Activated naive CD4-positive, alpha-beta T cell treated with anti-CD3 and anti-CD28 coated beads, Interleukin-2, amount 50 U/mL, for 16 hours (primary cell): ENCODE measurements around the gene PALMD.

Experiments
- DNase-seq: peaks from one replicate; pipeline ENCODE4 v3.0.0-alpha.2; 2020

Gene PALMD

GRCh38 chr1:99635664-99636063 lies 10.2 kb upstream of the PALMD start:
- DNase-seq: no peak

DNA sequence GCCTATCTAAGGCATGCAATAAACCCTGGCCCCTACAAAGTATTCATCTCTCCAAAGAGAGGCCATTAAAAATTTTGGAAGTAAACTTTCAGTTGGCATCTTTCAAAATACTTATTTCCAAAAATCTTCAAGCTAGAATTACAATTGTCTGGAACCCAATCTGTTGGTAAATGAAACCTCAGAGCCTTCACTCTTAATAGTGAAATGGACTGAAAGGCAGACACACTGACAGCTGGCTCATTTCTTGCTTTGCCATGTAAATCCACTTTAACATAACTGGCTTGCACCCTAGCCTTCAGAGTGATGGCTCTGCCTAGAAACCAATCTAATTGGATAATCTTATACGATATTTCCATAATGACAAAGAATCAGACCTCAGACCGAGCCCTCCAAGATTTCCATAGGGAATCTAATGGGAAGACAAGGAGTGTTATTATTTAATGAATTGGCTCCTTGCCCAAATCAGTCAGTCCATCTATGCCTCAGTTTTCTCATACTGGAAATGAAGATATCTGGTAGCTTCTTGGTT lies 9.2 kb upstream of the PALMD start:
- DNase-seq: no peak

- DNase-seq: no peak
Measured at GRCh38 chr1:99638853-99639252, 7.1 kb upstream of the PALMD start.

DNA sequence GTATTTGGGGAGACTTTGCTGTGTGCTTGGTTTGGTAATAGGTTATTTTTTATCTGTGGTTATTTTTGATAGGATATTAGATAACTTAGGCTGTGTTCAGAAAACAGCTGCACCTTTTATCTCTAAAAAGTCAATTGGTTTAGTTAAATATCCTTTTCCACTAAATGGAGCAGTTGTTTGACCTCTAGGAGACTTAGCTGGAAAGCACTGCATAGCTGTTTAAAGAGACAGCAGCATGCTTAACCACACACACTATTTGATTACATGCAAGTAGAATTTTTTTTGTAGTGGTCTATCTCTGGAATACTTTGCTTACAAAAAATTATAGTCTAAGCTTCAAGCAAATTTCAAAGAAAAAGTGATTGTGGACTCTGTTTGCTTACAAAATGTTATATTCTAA lies 6.5 kb upstream of the PALMD start:
- DNase-seq: no peak

- no peak for DNase-seq
Measured at GRCh38 chr1:99639945-99640344, 6.0 kb upstream of the PALMD start.

DNA sequence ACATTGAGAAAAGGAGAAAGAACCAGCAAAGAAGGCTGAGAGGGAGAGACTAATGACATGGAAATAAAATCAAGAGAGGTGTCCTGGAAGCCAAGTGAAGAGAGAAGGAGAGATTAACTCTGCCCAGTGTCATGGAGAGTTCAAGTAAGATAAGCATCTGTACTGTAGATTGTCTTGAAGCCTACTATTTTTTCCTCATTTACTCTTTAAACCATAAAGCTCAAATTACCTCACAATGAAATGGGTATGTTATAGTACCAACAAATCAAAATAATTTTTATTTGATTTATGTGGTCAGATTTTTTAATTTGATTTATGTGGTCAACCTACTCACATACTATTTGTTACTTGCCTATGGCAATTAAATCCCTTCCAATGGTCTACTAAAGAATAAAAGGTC lies 5.2 kb upstream of the PALMD start:
- no peak for DNase-seq

DNA sequence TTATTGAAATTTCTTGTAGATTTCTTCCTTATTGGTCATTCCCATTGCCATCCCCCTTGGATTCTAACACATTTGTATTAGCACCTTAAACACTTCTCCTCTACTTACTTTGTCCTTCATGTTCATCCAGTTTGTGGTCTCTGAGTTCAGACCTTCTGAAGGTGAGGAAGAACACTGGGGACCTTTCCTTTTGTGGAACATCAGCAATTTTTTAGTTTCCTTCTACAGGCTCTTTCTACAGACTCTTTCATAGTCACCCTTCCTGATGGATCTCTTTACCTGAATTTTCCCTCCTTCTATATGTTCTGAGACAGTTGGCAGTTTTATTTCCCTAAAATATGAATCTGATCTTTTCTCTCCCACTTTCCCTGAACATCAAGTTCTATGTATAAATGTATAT lies 4.4 kb upstream of the PALMD start:
- no peak for DNase-seq

DNA sequence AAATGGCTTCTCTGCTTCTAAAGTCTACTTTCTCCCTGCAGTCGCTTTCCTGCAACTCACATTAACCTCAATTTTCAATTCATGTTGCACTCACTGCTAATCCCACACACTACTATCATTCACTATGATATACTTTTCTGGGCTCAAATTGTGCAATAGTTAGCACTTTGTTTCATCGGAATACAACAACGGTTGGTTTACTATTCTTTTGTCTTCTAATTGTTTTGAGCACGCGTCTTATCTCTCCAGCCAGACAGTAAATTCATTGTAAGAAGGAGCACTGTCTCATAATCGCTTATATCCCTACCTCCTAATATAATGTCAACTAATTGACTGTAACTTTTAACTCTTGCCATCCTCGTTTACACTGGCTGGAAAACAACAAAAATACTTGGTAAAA lies 3.9 kb upstream of the PALMD start:
- no peak for DNase-seq

GRCh38 chr1:99643021-99643779 lies 2.7 kb upstream of the PALMD start:
- no peak for DNase-seq

DNA sequence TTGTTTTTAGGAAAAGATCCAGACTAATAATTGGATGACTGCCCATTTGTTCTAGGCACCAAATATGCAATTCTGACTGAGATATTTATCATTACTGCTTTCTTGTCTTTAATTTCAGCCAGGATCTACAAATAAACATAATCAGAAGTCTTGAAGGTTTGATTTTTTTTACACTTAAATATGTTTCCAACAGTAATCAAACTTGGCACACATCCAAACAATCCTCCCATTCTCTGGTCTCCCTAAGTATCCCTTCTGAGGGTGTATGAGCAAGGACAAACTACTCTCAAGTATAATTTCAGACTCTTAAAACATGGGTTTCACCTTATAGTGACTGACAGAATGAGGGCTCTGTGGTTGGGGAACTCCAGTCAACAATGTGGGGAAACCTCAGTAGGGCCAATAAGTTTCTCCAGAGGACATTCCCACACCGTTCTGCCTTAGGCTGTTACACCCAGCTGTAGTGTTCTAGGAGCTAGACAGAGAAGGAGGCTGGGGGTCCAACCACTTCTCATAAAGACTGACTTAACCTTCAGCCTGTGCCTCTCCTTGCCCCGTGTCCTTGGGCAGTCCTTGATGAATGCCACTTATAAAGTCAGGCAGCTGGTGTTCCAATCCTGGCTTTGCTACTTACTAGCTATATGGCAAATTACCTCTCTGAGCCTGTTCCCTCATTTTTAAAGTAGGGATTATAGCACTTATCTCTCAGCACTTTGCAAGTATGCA lies 1.5 kb upstream of the PALMD start:
- DNase-seq: no peak

GRCh38 chr1:99645203-99645602 lies 710 bp upstream of the PALMD start:
- no peak for DNase-seq

- DNase-seq: no peak
Measured at GRCh38 chr1:99646868-99647267, 955 bp downstream of the PALMD start.

- no peak for DNase-seq
Measured at GRCh38 chr1:99647490-99647889, 1.6 kb downstream of the PALMD start.

- DNase-seq: no peak
Measured at GRCh38 chr1:99648107-99648506, 2.2 kb downstream of the PALMD start.

DNA sequence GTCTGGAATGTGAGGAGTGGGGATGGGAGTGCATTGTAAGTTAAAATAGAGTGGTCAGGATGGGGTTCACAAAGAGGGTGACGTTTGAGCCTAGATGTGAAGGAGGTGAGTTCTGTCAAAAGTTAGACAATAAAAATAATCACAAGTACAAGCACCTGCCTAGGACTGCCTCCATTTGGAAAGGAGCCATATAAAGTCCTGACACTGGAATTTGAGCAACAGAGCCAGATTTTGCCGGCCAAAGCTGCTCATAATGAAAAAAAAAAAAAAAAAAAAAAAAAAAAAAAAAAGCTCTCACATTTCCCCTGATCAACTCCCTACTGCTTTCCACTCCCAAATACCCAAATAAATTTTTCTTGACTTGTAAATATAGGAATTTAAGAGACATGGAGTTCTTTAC lies 4.1 kb downstream of the PALMD start:
- DNase-seq: no peak

GRCh38 chr1:99650773-99651437 lies 5.0 kb downstream of the PALMD start:
- DNase-seq: no peak

DNA sequence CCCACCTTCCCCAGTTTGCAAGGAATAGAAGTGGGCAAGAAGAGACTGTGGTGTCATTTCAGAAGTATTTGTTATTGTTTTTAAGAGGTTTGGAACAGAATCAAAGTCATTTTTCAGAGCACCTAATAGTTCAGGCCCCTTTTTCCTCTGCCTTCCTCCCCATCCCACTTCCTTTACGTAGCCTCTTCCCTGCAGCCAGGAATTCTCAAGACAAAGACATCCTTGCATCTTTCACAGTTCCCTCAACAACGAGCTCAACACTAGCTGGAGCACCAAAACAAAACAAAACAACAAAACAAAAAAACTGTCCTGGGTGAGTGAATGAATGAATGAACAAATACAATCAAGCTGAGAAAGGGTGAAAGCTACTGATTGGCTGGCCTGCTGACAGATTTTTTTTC lies 7.0 kb downstream of the PALMD start:
- DNase-seq: no peak

DNA sequence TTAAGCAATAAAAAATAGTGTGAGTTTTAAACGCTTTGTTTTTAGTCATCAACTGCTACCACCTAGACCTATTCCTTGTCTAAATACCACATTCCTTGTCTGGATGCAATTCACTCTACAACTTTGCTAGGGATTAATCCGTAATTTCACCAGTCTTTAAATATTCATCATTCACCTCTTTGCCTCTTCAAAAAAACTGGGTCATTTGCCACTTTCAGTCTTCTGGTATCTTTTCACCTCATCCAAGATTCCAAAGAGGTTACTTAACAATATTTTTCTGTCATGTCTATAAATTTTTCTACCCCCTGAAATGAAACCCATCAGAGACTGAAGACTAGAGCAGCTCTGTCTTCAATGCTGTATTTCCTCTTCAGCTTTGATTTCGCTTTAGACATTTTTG lies 9.5 kb downstream of the PALMD start:
- DNase-seq: no peak

- no peak for DNase-seq
Measured at GRCh38 chr1:99656701-99657100, 10.8 kb downstream of the PALMD start.

DNA sequence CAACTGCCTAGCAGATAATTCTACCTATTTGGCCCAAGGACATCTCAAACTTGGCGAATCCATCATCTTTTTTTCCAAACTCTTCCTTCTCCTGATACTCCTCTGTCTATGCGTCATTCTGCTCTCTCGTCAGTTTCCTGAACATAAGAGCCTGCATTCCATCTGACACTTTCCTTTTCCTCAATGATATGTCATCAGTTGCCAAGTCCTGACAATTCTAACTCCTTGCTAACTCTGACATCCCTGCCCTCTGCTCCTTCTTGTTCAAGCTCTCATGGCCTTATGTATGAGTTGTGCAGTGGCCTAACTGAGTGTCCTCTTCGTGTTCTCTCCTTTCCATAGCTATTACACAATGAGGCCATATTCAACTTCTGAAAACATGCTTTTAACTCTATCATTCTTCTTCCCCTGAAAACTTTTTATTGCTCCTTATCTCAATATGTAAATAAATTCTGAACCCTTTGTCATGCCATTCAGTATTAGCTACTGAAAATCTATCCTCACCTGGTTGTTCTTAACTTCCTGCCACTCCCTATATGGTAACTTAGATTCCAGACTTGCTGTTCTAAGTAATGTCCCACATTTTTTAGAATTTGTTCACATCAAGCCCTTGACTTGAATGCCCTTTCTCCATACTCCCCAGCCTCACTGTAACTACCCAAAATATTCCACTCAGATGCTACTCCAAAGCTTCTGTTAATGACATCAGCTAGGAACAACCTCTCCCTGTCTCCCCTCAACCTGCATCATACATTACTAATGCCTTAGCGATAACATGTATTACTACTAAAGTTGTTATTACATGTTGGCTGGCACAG lies 11.5 kb downstream of the PALMD start:
- DNase-seq: no peak

DNA sequence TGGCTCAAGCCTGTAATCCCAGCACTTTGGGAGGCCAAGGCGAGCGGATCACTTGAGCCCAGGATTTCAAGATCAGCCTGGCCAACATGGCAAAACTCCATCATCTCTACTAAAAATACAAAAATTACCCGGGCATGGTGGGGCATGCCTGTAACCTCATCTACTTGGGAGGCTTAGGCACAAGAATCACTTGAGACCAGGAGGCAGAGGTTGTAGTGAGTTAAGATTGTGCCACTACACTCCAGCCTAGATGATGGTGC lies 12.0 kb downstream of the PALMD start:
- no peak for DNase-seq

DNA sequence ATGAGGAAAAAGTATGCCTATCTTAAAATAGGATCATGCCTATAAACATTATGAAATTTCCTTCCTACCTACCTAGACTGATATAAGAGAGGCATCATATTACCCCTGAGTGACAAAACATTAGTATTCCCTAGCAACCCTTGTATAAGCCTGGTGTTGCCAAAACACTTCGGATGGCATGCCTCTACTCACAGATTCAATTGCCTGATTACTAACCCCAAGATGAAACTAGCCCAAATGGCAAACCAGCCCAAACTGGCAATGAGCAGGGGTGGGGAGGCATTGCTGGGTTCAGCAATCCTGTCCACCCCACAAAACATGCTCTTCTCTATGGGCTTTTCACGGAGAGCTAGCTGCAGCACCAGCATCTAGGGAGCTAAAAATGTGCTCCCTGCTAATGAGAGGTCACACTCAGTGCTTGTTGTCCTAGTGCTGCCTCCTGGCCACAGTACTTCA lies 13.9 kb downstream of the PALMD start:
- DNase-seq: no peak

DNA sequence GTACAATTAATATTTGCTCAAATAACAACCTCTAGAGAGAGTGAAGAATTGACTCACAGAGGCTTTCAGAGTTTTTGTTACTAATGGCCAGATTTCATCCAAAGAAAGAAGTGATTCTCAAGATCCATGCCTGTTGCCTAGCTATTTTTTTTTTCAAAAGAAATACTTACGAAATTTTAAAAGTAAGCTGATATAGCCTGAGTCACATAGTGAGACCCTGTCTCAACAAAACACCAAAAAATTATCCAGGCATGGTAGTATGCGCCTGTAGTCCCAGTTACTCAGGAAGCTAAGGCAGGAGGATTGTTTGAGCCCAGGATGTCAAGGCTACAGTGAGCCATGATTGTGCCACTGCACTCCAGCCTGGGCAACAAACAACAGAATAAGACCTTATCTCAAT lies 14.6 kb downstream of the PALMD start:
- no peak for DNase-seq
